Liver (tissue), 3 donors: Measurements from ENCODE around the gene ZNF710.

ENCODE experiments used
- CTCF ChIP-seq: fragments of 150-350 bp; IDR thresholded peaks from 2 replicates; pipeline ENCODE4 v1.5.1; 2017; ENCODE audit warnings: improper control_type of control experiment, low read depth, low read length; ENCODE audit not compliant: missing input control
- JUND ChIP-seq, 2 donors: IDR thresholded peaks; 2 replicates each; pipeline ENCODE4 v1.6.1; 2016; ENCODE audit warnings: antibody characterized with exemption in 2 of 2
- REST ChIP-seq: IDR thresholded peaks from 2 replicates; pipeline ENCODE4 v1.6.1; 2016; ENCODE audit warnings: antibody characterized with exemption, mild to moderate bottlenecking
- SP1 ChIP-seq: IDR thresholded peaks from 2 replicates; pipeline ENCODE4 v1.6.1; 2018; ENCODE audit warnings: antibody characterized with exemption, mild to moderate bottlenecking
- donor health status: healthy.
- donor health status: healthy.

GRCh38 chr15:90053685-90054466 is 52.8 kb downstream of the ZNF710 start:
- TF ChIP-seq CTCF (no peak), JUND (IDR thresholded peaks at IDR 0.05) (no peak), REST (no peak), SP1 (no peak)
